ENCODE data around the gene WDR48.

Gene WDR48

DNA sequence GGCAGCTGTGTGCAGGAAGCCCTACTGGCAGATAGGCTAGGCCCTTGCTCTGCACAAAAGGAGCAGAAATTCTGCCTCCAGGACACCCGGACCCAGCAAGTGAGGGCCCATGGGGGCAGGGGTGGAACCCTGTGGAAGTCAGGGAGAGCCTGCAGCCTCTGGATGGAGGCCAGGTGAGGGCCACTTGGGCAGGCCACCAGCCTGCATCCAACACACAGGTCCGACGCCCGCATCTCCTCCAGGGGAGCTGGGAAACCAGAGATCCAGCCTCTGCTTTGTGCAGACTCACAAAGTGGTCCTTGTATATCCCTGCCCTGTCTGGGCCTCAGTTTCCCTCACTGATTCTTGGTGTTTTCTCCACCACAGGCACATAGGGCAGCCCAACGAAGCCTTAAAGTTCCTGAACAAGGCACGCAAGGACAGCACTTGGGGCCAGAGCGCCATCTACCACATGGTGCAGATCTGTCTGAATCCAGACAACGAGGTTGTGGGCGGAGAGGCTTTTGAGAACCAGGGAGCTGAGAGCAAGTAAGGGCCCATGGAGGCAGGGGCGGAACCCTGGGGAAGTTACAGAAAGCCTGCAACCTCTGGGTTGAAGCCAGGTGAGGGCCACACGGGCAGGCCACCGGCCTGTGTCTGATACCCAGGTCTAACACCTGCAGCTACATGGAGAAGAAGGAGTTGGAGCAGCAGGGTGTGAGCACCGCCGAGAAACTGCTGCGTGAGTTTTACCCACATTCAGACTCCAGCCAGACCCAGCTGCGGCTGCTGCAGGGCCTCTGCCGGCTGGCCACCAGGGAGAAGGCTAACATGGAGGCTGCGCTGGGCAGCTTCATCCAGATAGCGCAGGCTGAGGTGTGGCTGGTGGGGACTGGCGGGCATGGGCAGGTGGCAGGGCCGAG lies 85.0 kb downstream of the WDR48 start:
- Histone ChIP-seq H3K36me3 (no peaks in the 10 kb centered on the region), H3K4me1 (0 out of 2 replicates have a peak, but pooled peaks cover 4% of the 10 kb centered on the region), H3K27me3 (no peaks in the 10 kb centered on the region), H3K9me3 (no peaks in the 10 kb centered on the region), H3K4me3 (ENCODE audit: low read depth, low read length) (no peak overlapping the region)
- DNase-seq = no peak
- TF ChIP-seq, protein P1, sequence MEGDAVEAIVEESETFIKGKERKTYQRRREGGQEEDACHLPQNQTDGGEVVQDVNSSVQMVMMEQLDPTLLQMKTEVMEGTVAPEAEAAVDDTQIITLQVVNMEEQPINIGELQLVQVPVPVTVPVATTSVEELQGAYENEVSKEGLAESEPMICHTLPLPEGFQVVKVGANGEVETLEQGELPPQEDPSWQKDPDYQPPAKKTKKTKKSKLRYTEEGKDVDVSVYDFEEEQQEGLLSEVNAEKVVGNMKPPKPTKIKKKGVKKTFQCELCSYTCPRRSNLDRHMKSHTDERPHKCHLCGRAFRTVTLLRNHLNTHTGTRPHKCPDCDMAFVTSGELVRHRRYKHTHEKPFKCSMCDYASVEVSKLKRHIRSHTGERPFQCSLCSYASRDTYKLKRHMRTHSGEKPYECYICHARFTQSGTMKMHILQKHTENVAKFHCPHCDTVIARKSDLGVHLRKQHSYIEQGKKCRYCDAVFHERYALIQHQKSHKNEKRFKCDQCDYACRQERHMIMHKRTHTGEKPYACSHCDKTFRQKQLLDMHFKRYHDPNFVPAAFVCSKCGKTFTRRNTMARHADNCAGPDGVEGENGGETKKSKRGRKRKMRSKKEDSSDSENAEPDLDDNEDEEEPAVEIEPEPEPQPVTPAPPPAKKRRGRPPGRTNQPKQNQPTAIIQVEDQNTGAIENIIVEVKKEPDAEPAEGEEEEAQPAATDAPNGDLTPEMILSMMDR (IDR thresholded peaks at IDR 0.05; ENCODE audit: low read depth, low read length) = no peak

GRCh38 chr3:39137435-39137936 lies 85.7 kb downstream of the WDR48 start:
- Histone ChIP-seq H3K27me3 (no peaks in the 10 kb centered on the region), H3K4me1 (0 out of 2 replicates have a peak, but pooled peaks cover 4% of the 10 kb centered on the region), H3K4me3 (ENCODE audit: low read depth, low read length) (no peak overlapping the region), H3K9me3 (no peaks in the 10 kb centered on the region), H3K36me3 (no peaks in the 10 kb centered on the region)
- TF ChIP-seq, protein P1 (IDR thresholded peaks at IDR 0.05; ENCODE audit: low read depth, low read length) = no peak
- no peak for DNase-seq

DNA sequence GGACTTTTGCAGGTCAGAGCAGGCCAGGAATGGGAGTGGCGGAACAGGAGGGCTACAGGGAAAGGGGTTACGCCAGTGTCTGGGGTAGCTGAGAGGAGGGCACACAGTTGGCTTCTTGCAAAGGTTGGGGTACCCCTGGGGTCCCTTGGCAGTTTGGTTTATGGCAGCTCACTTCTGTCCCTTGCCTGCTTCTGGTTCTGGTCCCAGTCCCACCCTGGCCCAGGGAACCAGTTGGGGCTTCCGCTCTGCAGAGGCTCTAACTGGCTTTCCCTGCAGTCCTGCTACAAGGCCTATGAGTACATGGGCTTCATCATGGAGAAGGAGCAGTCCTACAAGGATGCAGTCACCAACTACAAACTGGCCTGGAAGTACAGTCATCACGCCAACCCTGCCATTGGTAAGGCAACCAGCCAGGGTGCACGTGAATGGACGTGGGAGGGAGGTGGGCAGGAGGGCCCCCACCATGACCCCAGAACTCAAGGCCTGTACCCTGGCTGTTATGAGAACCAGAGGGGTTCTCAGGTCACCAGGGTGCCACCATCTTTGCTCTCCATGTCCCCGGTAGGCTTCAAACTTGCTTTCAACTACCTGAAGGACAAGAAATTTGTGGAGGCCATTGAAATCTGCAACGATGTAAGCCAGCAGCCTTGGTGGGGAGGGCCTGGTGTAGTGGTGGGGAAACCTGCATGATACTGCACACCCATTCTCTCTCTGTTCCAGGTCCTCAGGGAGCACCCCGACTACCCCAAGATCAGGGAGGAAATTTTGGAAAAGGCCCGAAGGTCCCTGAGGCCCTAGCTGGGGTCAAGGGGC lies 86.4 kb downstream of the WDR48 start:
- H3K9me3 ChIP-seq = no peaks in the 10 kb centered on the region
- 0 out of 2 replicates have a peak, but pooled peaks cover 4% of the 10 kb centered on the region for H3K4me1 ChIP-seq
- no peaks in the 10 kb centered on the region for H3K27me3 ChIP-seq
- H3K4me3 ChIP-seq (ENCODE audit: low read depth, low read length) = no peak overlapping the region
- no peak for DNase-seq
- TF ChIP-seq, protein P1 (IDR thresholded peaks at IDR 0.05; ENCODE audit: low read depth, low read length) = no peak
- H3K36me3 ChIP-seq = peaks cover 6% of the 10 kb centered on the region

- no peaks in the 10 kb centered on the region for H3K27me3 ChIP-seq
- peaks cover 7% of the 10 kb centered on the region; the same call in 1 of the 2 replicates for H3K4me1 ChIP-seq
- H3K9me3 ChIP-seq = no peaks in the 10 kb centered on the region
- no peak overlapping the region for H3K4me3 ChIP-seq (ENCODE audit: low read depth, low read length)
- peaks cover 13% of the 10 kb centered on the region for H3K36me3 ChIP-seq
- no peak for DNase-seq
- TF ChIP-seq, protein P1 (IDR thresholded peaks at IDR 0.05; ENCODE audit: low read depth, low read length) = no peak
Observed at GRCh38 chr3:39138804-39139415, 87.1 kb downstream of the WDR48 start.

DNA sequence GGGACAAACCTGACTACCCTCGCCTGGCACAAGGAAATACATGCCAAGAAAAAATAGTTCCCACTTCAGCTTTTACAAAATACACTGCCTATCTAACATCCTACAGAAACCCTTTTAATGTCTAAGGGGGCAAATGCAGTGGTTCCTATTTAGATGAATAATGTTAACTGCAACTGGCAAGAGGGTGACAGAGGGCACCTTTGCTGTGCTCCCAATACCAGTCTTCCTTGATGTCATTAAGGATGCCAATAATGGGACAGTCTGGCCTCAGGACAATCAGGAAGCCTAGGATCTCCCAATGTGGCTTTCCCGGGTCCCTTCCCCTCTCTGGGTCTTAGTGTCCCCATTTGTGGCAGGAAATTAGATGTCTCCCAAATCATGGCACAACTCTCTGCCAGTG lies 87.6 kb downstream of the WDR48 start:
- TF ChIP-seq, protein P1 (IDR thresholded peaks at IDR 0.05; ENCODE audit: low read depth, low read length) = no peak
- Histone ChIP-seq H3K4me3 (ENCODE audit: low read depth, low read length) (no peak overlapping the region), H3K36me3 (peaks cover 14% of the 10 kb centered on the region), H3K4me1 (peaks cover 11% of the 10 kb centered on the region), H3K9me3 (no peaks in the 10 kb centered on the region), H3K27me3 (no peaks in the 10 kb centered on the region)
- DNase-seq = no peak

Measured in BE2C (cell line).